Measurements from ENCODE around the gene MSI2. TPM values are rescaled to one million over a fixed set of nuclear protein-coding genes. Genes with fewer than 3 reads are reported as not detected.

The MSI2 gene
- total and polyA plus RNA-seq, 2 experiments from 2014 or later: 4.3 to 17.9 TPM

- no peaks in the 10 kb centered on the region for H3F3A ChIP-seq (ENCODE audit: insufficient read depth)
- in situ Hi-C loops (cut with MboI): no loop called here
- no peak for DNase-seq
- H4K20me1 ChIP-seq (ENCODE audit: insufficient read depth): no peaks in the 10 kb centered on the region
- no peak overlapping the region for H2AFZ ChIP-seq
- H3K9me3 ChIP-seq (ENCODE audit: low read depth): no peaks in the 10 kb centered on the region
- H3K4me3 ChIP-seq: no peak overlapping the region
- no peaks in the 10 kb centered on the region for H3K79me2 ChIP-seq (ENCODE audit: insufficient read depth)
- no peaks in the 10 kb centered on the region for H3K36me3 ChIP-seq (ENCODE audit: low read depth)
- H3K4me2 ChIP-seq (ENCODE audit: unreplicated experiment): no peak overlapping the region
- H3K9ac ChIP-seq: no peak overlapping the region
- 91% methylated on average over 12 of the region's 12 CpGs for WGBS, 2 experiments (ENCODE audit: low coverage in 1 of 2, low lambda C conversion rate in 2 of 2, missing lambda C conversion rate in 2 of 2)
- no peak overlapping the region for H3K27ac ChIP-seq
- H3K4me1 ChIP-seq (ENCODE audit: insufficient read depth): peaks cover 9% of the 10 kb centered on the region
- no peaks in the 10 kb centered on the region for H3K9me2 ChIP-seq (ENCODE audit: insufficient read depth)
- H3K27me3 ChIP-seq (replicated peaks; ENCODE audit: insufficient read depth): no peaks in the 10 kb centered on the region
- no peak for TF ChIP-seq EZH2phosphoT487 (IDR thresholded peaks at IDR 0.05; ENCODE audit: insufficient read depth, low read depth)
- no peak for TF ChIP-seq EZH2 (IDR thresholded peaks at IDR 0.05; ENCODE audit: insufficient read depth, poor library complexity, severe bottlenecking)
Observed at GRCh38 chr17:57553526-57553925, 297.2 kb downstream of the MSI2 start.

GRCh38 chr17:57553991-57554825 lies 297.9 kb downstream of the MSI2 start:
- no peak overlapping the region for H2AFZ ChIP-seq
- no peak overlapping the region for H3K27ac ChIP-seq
- H3K36me3 ChIP-seq (ENCODE audit: low read depth): no peaks in the 10 kb centered on the region
- no peaks in the 10 kb centered on the region for H3F3A ChIP-seq (ENCODE audit: insufficient read depth)
- WGBS, 2 experiments (ENCODE audit: low coverage in 1 of 2, low lambda C conversion rate in 2 of 2, missing lambda C conversion rate in 2 of 2): 86 to 89% methylated on average over 14 of the region's 14 CpGs
- H3K9me2 ChIP-seq (ENCODE audit: insufficient read depth): no peaks in the 10 kb centered on the region
- H3K4me2 ChIP-seq (ENCODE audit: unreplicated experiment): no peak overlapping the region
- H3K9me3 ChIP-seq (ENCODE audit: low read depth): no peaks in the 10 kb centered on the region
- H3K27me3 ChIP-seq (replicated peaks; ENCODE audit: insufficient read depth): no peaks in the 10 kb centered on the region
- H3K4me3 ChIP-seq: no peak overlapping the region
- no peak overlapping the region for H3K9ac ChIP-seq
- no peaks in the 10 kb centered on the region for H4K20me1 ChIP-seq (ENCODE audit: insufficient read depth)
- no peaks in the 10 kb centered on the region for H3K79me2 ChIP-seq (ENCODE audit: insufficient read depth)
- DNase-seq: no peak
- in situ Hi-C loops (cut with MboI): no loop called here
- H3K4me1 ChIP-seq (ENCODE audit: insufficient read depth): peaks cover 9% of the 10 kb centered on the region
- TF ChIP-seq EZH2phosphoT487 (IDR thresholded peaks at IDR 0.05; ENCODE audit: insufficient read depth, low read depth) (no peak), EZH2 (IDR thresholded peaks at IDR 0.05; ENCODE audit: insufficient read depth, poor library complexity, severe bottlenecking) (no peak)

GRCh38 chr17:57554826-57555635 lies 298.7 kb downstream of the MSI2 start:
- Histone ChIP-seq H3K4me1 (ENCODE audit: insufficient read depth) (peaks cover 9% of the 10 kb centered on the region), H3K4me2 (ENCODE audit: unreplicated experiment) (no peak overlapping the region), H3K9me3 (ENCODE audit: low read depth) (no peaks in the 10 kb centered on the region), H2AFZ (no peak overlapping the region), H4K20me1 (ENCODE audit: insufficient read depth) (no peaks in the 10 kb centered on the region), H3K9ac (no peak overlapping the region), H3K79me2 (ENCODE audit: insufficient read depth) (no peaks in the 10 kb centered on the region), H3K27me3 (replicated peaks; ENCODE audit: insufficient read depth) (no peaks in the 10 kb centered on the region), H3K27ac (no peak overlapping the region), H3K36me3 (ENCODE audit: low read depth) (no peaks in the 10 kb centered on the region), H3F3A (ENCODE audit: insufficient read depth) (no peaks in the 10 kb centered on the region), H3K4me3 (no peak overlapping the region), H3K9me2 (ENCODE audit: insufficient read depth) (no peaks in the 10 kb centered on the region)
- no peak for DNase-seq
- TF ChIP-seq EZH2 (IDR thresholded peaks at IDR 0.05; ENCODE audit: insufficient read depth, poor library complexity, severe bottlenecking) (no peak), EZH2phosphoT487 (IDR thresholded peaks at IDR 0.05; ENCODE audit: insufficient read depth, low read depth) (no peak)
- 84 to 85% methylated on average over 16 of the region's 16 CpGs for WGBS, 2 experiments (ENCODE audit: low coverage in 1 of 2, low lambda C conversion rate in 2 of 2, missing lambda C conversion rate in 2 of 2)
- in situ Hi-C loops (cut with MboI): no loop called here

- no peaks in the 10 kb centered on the region for H3F3A ChIP-seq (ENCODE audit: insufficient read depth)
- no peaks in the 10 kb centered on the region for H3K79me2 ChIP-seq (ENCODE audit: insufficient read depth)
- in situ Hi-C loops (cut with MboI): no loop called here
- no peak overlapping the region for H2AFZ ChIP-seq
- H3K27me3 ChIP-seq (replicated peaks; ENCODE audit: insufficient read depth): no peaks in the 10 kb centered on the region
- no peaks in the 10 kb centered on the region for H3K36me3 ChIP-seq (ENCODE audit: low read depth)
- DNase-seq: no peak
- 91 to 94% methylated on average over 1 of the region's 1 CpG for WGBS, 2 experiments (ENCODE audit: low coverage in 1 of 2, low lambda C conversion rate in 2 of 2, missing lambda C conversion rate in 2 of 2)
- H3K4me1 ChIP-seq (ENCODE audit: insufficient read depth): peaks cover 9% of the 10 kb centered on the region
- no peak overlapping the region for H3K4me2 ChIP-seq (ENCODE audit: unreplicated experiment)
- H3K27ac ChIP-seq: no peak overlapping the region
- no peaks in the 10 kb centered on the region for H4K20me1 ChIP-seq (ENCODE audit: insufficient read depth)
- no peak overlapping the region for H3K9ac ChIP-seq
- TF ChIP-seq EZH2 (IDR thresholded peaks at IDR 0.05; ENCODE audit: insufficient read depth, poor library complexity, severe bottlenecking) (no peak), EZH2phosphoT487 (IDR thresholded peaks at IDR 0.05; ENCODE audit: insufficient read depth, low read depth) (no peak)
- no peak overlapping the region for H3K4me3 ChIP-seq
- no peaks in the 10 kb centered on the region for H3K9me2 ChIP-seq (ENCODE audit: insufficient read depth)
- H3K9me3 ChIP-seq (ENCODE audit: low read depth): no peaks in the 10 kb centered on the region
Observed at GRCh38 chr17:57555636-57556175, 299.4 kb downstream of the MSI2 start.

All from GM23248 (cell line).